Smooth muscle cell (in vitro differentiated cells): ENCODE results near the gene HEBP2. TPM values are rescaled to one million over a fixed set of nuclear protein-coding genes. Genes with fewer than 3 reads are reported as not detected.

Source experiments
- DNase-seq: peaks from one replicate; lab custom pipeline; 2025; ENCODE audit not compliant: unreplicated experiment; lab: John Stamatoyannopoulos, UW
- H2AFZ ChIP-seq: fragments of 200-600 bp; sonication (generic); 2 replicates; pipeline ENCODE4 v1.6.0; 2016; ENCODE audit warnings: antibody characterized with exemption, low read depth, mild to moderate bottlenecking
- H3F3A ChIP-seq: fragments of 200-600 bp; sonication (generic); 2 replicates; pipeline ENCODE4 v1.6.0; 2017; ENCODE audit warnings: antibody characterized with exemption, low read depth
- H3K27ac ChIP-seq: fragments of 200-600 bp; sonication (generic); 2 replicates; pipeline ENCODE4 v1.5.1; 2016; ENCODE audit warnings: low read depth, mild to moderate bottlenecking
- H3K27me3 ChIP-seq: fragments of 200-600 bp; sonication (generic); 2 replicates; pipeline ENCODE4 v1.6.1; 2016; ENCODE audit warnings: low read depth, mild to moderate bottlenecking
- H3K36me3 ChIP-seq: fragments of 200-600 bp; sonication (generic); 2 replicates; pipeline ENCODE4 v1.5.1; 2016; ENCODE audit warnings: low read depth
- H3K4me1 ChIP-seq: fragments of 200-600 bp; sonication (generic); 2 replicates; pipeline ENCODE4 v1.5.1; 2016; ENCODE audit warnings: low read depth
- H3K4me2 ChIP-seq: fragments of 200-600 bp; sonication (generic); 2 replicates; pipeline ENCODE4 v1.6.0; 2016; ENCODE audit warnings: mild to moderate bottlenecking
- H3K4me3 ChIP-seq: fragments of 200-600 bp; sonication (generic); 2 replicates; pipeline ENCODE4 v1.5.1; 2016; ENCODE audit warnings: mild to moderate bottlenecking
- H3K79me2 ChIP-seq: fragments of 200-600 bp; sonication (generic); 2 replicates; pipeline ENCODE4 v1.6.0; 2016; ENCODE audit warnings: low read depth, mild to moderate bottlenecking
- H3K9ac ChIP-seq: fragments of 200-600 bp; sonication (generic); 2 replicates; pipeline ENCODE4 v1.6.0; 2016; ENCODE audit warnings: low read depth
- H3K9me3 ChIP-seq: fragments of 200-600 bp; sonication (generic); replicated peaks from 2 replicates; pipeline ENCODE4 v1.5.1; 2016; ENCODE audit warnings: low read depth
- H4K20me1 ChIP-seq: fragments of 200-600 bp; sonication (generic); 2 replicates; pipeline ENCODE4 v1.6.0; 2016; ENCODE audit warnings: low read depth
- WGBS: methylation state at CpG from one replicate; pipeline ENCODE4 v1.1.7; 2016; ENCODE audit warnings: low lambda C conversion rate; 5-methylcytosine and 5-hydroxymethylcytosine counted together
- polyA plus RNA-seq: library from polyadenylated mRNA; unstranded; fragments of >200 nt; fragmentation: Nextera tagmentation; extraction: Ambion mirVana; gene quantifications from 2 replicates; pipeline ENCODE4 v1.2.1, GENCODE V29; 2016
- total RNA-seq: library from RNA; depleted of rRNA; stranded (reverse); fragments of >200 nt; gene quantifications from 2 replicates; pipeline ENCODE4 v1.2.3, GENCODE V29; 2014
- TF ChIP-seq, protein P1 (sequence below): fragments of 200-600 bp; sonication (generic); IDR thresholded peaks from 2 replicates; pipeline ENCODE4 v1.5.1; 2017; ENCODE audit warnings: borderline replicate concordance, mild to moderate bottlenecking, antibody characterized with exemption; ENCODE audit not compliant: insufficient read depth, poor library complexity, severe bottlenecking

HEBP2 gene
- total and polyA plus RNA-seq, 2 experiments from 2014 or later, result 54.4 to 87.0 TPM

DNA sequence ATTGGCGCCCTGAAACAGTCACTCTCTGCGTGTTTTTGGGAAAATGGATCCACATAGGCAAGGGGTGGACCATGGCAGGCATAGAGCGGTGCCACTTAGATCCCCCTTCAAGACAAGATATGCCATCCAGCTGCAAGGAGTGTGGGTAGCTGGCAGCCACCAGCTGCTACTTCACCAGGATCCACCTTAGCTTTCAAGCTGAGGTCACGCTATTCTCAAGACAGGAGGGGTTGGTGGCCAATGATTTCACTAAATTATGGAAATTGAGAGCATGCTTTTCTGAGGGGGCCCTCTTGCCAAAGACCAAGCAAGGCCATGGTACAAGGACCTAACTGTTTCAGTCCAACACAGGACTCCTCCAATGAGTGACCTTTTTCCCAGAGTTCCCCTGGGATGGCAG is 16.3 kb downstream of the HEBP2 start:
- Histone ChIP-seq H3K27me3 (no peaks in the 10 kb centered on the region), H3K36me3 (peaks cover 5% of the 10 kb centered on the region), H4K20me1 (no peaks in the 10 kb centered on the region), H3K9me3 (no peaks in the 10 kb centered on the region), H3K79me2 (no peaks in the 10 kb centered on the region), H2AFZ (no peak overlapping the region), H3K4me3 (no peak overlapping the region), H3F3A (no peaks in the 10 kb centered on the region), H3K27ac (no peak overlapping the region), H3K9ac (no peak overlapping the region), H3K4me2 (no peak overlapping the region), H3K4me1 (no peaks in the 10 kb centered on the region)
- TF ChIP-seq, protein P1, sequence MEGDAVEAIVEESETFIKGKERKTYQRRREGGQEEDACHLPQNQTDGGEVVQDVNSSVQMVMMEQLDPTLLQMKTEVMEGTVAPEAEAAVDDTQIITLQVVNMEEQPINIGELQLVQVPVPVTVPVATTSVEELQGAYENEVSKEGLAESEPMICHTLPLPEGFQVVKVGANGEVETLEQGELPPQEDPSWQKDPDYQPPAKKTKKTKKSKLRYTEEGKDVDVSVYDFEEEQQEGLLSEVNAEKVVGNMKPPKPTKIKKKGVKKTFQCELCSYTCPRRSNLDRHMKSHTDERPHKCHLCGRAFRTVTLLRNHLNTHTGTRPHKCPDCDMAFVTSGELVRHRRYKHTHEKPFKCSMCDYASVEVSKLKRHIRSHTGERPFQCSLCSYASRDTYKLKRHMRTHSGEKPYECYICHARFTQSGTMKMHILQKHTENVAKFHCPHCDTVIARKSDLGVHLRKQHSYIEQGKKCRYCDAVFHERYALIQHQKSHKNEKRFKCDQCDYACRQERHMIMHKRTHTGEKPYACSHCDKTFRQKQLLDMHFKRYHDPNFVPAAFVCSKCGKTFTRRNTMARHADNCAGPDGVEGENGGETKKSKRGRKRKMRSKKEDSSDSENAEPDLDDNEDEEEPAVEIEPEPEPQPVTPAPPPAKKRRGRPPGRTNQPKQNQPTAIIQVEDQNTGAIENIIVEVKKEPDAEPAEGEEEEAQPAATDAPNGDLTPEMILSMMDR, result no peak
- DNase-seq, result no peak
- 97% methylated on average over 4 of the region's 4 CpGs for WGBS

GRCh38 chr6:138421089-138421488 is 17.1 kb downstream of the HEBP2 start:
- TF ChIP-seq, protein P1, result no peak
- no peaks in the 10 kb centered on the region for H3K27me3 ChIP-seq
- no peaks in the 10 kb centered on the region for H3K4me1 ChIP-seq
- no peaks in the 10 kb centered on the region for H3K79me2 ChIP-seq
- 92% methylated on average over 6 of the region's 6 CpGs for WGBS
- no peak overlapping the region for H2AFZ ChIP-seq
- H3F3A ChIP-seq, result no peaks in the 10 kb centered on the region
- peaks cover 5% of the 10 kb centered on the region for H3K36me3 ChIP-seq
- H4K20me1 ChIP-seq, result no peaks in the 10 kb centered on the region
- H3K27ac ChIP-seq, result no peak overlapping the region
- no peaks in the 10 kb centered on the region for H3K9me3 ChIP-seq
- H3K9ac ChIP-seq, result no peak overlapping the region
- no peak overlapping the region for H3K4me2 ChIP-seq
- DNase-seq, result no peak
- no peak overlapping the region for H3K4me3 ChIP-seq

DNA sequence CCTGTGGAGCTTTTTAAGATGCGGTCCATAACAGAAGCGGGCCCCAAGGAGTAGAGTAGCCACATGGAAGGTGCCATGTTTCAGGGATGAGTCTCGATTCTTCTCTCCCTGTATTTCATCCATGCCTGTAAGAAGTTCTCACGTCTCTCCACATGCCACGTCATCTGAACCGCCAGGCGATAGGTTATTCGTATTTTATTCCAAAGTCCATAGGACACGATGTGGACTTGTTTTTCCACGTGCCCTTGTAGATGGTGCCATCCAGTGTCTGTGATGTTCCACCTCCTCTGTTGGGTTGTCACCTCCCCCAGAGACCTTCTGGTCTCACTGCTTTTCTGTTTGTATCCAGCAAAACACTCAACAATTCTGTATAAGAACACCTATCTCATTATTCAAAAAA is 17.6 kb downstream of the HEBP2 start:
- WGBS, result 96% methylated on average over 10 of the region's 10 CpGs

DNA sequence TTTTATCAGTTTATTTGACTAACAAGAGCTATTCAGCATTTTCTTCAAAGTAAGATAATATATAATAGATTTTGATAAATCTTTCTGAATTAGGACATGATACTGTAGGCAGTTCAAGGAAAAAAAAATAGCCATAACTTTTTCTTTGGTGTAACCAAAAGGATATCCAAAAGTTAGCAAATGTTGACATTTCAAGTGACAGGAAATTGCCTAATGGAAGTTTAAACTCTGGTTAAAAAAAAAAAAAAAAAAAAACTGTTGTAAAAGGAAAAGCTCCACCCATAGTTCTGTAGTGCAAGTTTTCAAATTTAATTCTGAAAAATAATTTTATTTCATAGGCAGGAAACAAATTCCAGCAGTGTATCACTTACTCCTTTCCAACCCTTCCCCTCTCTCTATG is 18.8 kb downstream of the HEBP2 start:
- Histone ChIP-seq H3K9ac (no peak overlapping the region), H3K4me1 (no peaks in the 10 kb centered on the region), H3K36me3 (peaks cover 5% of the 10 kb centered on the region), H4K20me1 (no peaks in the 10 kb centered on the region), H3F3A (no peaks in the 10 kb centered on the region), H3K79me2 (no peaks in the 10 kb centered on the region), H3K9me3 (no peaks in the 10 kb centered on the region), H2AFZ (no peak overlapping the region), H3K4me2 (no peak overlapping the region), H3K4me3 (no peak overlapping the region), H3K27me3 (no peaks in the 10 kb centered on the region), H3K27ac (no peak overlapping the region)
- DNase-seq, result no peak
- TF ChIP-seq, protein P1, result no peak

More for the DNA sequence above, 17.6 kb downstream of the HEBP2 start:
- Histone ChIP-seq H3K36me3 (peaks cover 5% of the 10 kb centered on the region), H4K20me1 (no peaks in the 10 kb centered on the region), H3K79me2 (no peaks in the 10 kb centered on the region), H3K4me2 (no peak overlapping the region), H3K27ac (no peak overlapping the region), H3K9me3 (no peaks in the 10 kb centered on the region), H3K27me3 (no peaks in the 10 kb centered on the region), H2AFZ (no peak overlapping the region), H3K4me1 (no peaks in the 10 kb centered on the region), H3F3A (no peaks in the 10 kb centered on the region), H3K4me3 (no peak overlapping the region), H3K9ac (no peak overlapping the region)
- TF ChIP-seq, protein P1, result no peak
- DNase-seq, result no peak
